Measurements from ENCODE around the gene KIF7.
A peak's percentile ranks its signal among the peaks of the same experiment; 100 is the strongest.

The KIF7 gene

GRCh38 chr15:89578146-89578545 lies 77.1 kb downstream of the KIF7 start:
- H3K27me3 ChIP-seq (replicated peaks; ENCODE audit: control insufficient read depth, insufficient read depth, low read length), result no peaks in the 10 kb centered on the region
- no peak for DNase-seq (ENCODE audit: extremely low read depth, insufficient read length)
- H3K36me3 ChIP-seq (ENCODE audit: control insufficient read depth, insufficient read depth, low read length), result no peaks in the 10 kb centered on the region; the same call in 1 of the 2 replicates
- no peak for TF ChIP-seq CTCF (IDR thresholded peaks at IDR 0.05; ENCODE audit: insufficient read depth, low read length, poor library complexity, severe bottlenecking)
- peak overlapping the region; percentile 47 for H3K4me3 ChIP-seq (replicated peaks; ENCODE audit: low read depth, low read length)
